ENCODE measurements around the gene IGFBP2. TPM values are rescaled to one million over a fixed set of nuclear protein-coding genes. Genes with fewer than 3 reads are reported as not detected.

Gene IGFBP2
- total and polyA plus RNA-seq, 2 donors (not counting 1 experiment from before 2014, with no cell fraction given), result not detected

DNA sequence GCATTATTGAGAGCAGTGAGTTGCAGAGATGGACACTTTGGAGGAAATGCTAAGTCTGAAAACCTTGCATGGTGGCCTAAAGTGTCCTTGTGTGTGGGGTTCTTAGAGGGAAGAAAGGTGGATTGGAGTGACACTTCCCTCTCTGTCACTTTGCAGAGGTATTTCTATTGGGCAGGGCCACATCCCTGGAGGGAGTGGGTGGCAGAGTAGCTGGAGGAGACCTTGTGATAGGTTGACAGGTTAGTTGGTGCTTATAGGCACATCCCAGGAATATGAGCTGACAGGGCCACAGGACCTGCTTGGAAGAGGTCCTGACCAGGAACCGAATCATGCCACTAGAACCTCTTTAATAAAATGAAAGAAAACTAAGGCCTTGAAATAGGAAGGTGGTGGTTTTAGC, 63.1 kb downstream of the IGFBP2 start:
- TF ChIP-seq, protein P1, sequence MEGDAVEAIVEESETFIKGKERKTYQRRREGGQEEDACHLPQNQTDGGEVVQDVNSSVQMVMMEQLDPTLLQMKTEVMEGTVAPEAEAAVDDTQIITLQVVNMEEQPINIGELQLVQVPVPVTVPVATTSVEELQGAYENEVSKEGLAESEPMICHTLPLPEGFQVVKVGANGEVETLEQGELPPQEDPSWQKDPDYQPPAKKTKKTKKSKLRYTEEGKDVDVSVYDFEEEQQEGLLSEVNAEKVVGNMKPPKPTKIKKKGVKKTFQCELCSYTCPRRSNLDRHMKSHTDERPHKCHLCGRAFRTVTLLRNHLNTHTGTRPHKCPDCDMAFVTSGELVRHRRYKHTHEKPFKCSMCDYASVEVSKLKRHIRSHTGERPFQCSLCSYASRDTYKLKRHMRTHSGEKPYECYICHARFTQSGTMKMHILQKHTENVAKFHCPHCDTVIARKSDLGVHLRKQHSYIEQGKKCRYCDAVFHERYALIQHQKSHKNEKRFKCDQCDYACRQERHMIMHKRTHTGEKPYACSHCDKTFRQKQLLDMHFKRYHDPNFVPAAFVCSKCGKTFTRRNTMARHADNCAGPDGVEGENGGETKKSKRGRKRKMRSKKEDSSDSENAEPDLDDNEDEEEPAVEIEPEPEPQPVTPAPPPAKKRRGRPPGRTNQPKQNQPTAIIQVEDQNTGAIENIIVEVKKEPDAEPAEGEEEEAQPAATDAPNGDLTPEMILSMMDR (IDR thresholded peaks at IDR 0.05), result no peak
- TF ChIP-seq EZH2 (IDR thresholded peaks at IDR 0.05; ENCODE audit: borderline replicate concordance, insufficient read depth, low read depth, low read length, poor library complexity, severe bottlenecking), result no peak
- no CpG with 5 or more reads among the region's 1 CpG for WGBS (ENCODE audit: insufficient coverage)
- POLR2A ChIA-PET, result no interaction called here
- intact Hi-C loops (cut with micrococcal nuclease), result no loop called here
- H4K20me1 ChIP-seq (ENCODE audit: control insufficient read depth, insufficient read depth, low read length, poor library complexity, severe bottlenecking), result no peaks in the 10 kb centered on the region
- H3K4me2 ChIP-seq (replicated peaks; ENCODE audit: low read depth, low read length, poor library complexity, severe bottlenecking), result no peak overlapping the region
- peaks cover 0 to 64% (median 28%) of the 10 kb centered on the region in 4 experiments for H3K27me3 ChIP-seq (replicated peaks in 1 of 4; ENCODE audit: control extremely low read depth in 1 of 4, control insufficient read depth in 3 of 4, insufficient read depth in 4 of 4, low read length in 3 of 4)
- H3K36me3 ChIP-seq (replicated peaks in 1 of 2; ENCODE audit: control extremely low read depth in 1 of 2, control insufficient read depth in 1 of 2, extremely low read depth in 1 of 2, insufficient read depth in 2 of 2, low read length in 1 of 2), result no peaks in the 10 kb centered on the region
- H3K27ac ChIP-seq (ENCODE audit: low read length in 2 of 2), result no peak overlapping the region
- peaks cover 25 to 27% of the 10 kb centered on the region in 2 donors for H3K4me1 ChIP-seq (ENCODE audit: control insufficient read depth in 2 of 2, insufficient read depth in 2 of 2, low read length in 2 of 2)
- H2AFZ ChIP-seq (ENCODE audit: insufficient read depth, low read depth, low read length, poor library complexity, severe bottlenecking), result no peak overlapping the region
- Mint-ChIP-seq H3K4me1 (peaks cover 21% of the 10 kb centered on the region), H3K27ac (no peak overlapping the region), H3K4me3 (no peak overlapping the region), H3K9me3 (ENCODE audit: insufficient read depth) (no peaks in the 10 kb centered on the region), H3K27me3 (peaks cover 38% of the 10 kb centered on the region)
- no peak overlapping the region for H3K4me3 ChIP-seq (ENCODE audit: control extremely low read depth in 1 of 5, extremely low read depth in 1 of 5, insufficient read depth in 1 of 5, low read depth in 2 of 5, low read length in 4 of 5)
- CTCF ChIA-PET, result interaction anchor here (1.1 kb wide), 1 partner anchor 1017 kb away, joined by 3 read pairs; no protein-coding TSS in a partner anchor
- ATAC-seq (ENCODE audit: low read depth) (no peak), DNase-seq (no peak)
- no peaks in the 10 kb centered on the region for H3K79me2 ChIP-seq (ENCODE audit: control insufficient read depth, insufficient read depth, low read length)
- H3K9me3 ChIP-seq (ENCODE audit: control extremely low read depth in 1 of 3, control insufficient read depth in 2 of 3, insufficient read depth in 1 of 3, low read length in 2 of 3), result peaks cover 0 to 7% (median 0%) of the 10 kb centered on the region in 3 donors
- H3K9ac ChIP-seq (ENCODE audit: low read length), result no peak overlapping the region

DNA sequence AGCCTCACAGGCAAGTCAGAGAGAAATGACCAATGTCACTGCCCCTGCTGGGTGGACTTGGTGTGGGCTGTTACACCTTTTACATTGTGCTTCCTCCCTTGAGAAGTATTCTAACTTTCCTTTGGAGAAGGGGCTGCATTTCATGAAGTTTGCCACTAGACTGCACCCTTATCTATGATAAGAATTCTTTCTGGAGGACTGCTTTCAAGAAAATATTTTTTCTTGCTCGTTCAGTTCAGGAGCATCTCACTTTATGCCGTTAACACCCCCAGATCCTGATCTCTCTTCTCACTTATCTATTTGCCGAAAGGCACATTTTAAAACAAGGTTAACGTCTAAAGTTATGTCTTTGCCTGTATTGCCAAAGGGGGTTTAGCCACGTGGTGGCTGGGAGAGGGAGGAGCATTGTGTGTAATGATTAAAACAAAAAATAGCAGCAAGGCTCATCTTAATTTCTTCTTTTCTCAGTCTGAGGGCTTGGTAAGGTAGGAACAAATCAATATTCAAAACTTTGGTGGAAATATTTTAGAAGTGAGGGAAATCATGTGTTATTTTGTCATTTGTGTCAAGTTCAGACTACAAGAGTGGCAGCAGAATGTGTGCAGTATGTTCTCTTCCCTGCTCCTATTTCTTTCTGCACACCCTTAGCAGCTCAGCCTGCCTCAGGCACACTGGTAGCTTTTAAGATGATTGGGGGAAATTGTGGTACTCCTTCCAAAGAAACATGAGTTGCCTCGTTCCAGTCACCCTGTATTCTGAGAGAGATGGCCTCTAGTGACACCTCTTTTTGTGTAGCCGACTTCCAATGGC, 63.7 kb downstream of the IGFBP2 start:
- Histone ChIP-seq H3K4me1 (ENCODE audit: control insufficient read depth in 2 of 2, insufficient read depth in 2 of 2, low read length in 2 of 2) (peaks cover 23 to 25% of the 10 kb centered on the region in 2 donors), H3K36me3 (replicated peaks in 1 of 2; ENCODE audit: control extremely low read depth in 1 of 2, control insufficient read depth in 1 of 2, extremely low read depth in 1 of 2, insufficient read depth in 2 of 2, low read length in 1 of 2) (no peaks in the 10 kb centered on the region), H3K27ac (ENCODE audit: low read length in 2 of 2) (no peak overlapping the region), H3K4me2 (replicated peaks; ENCODE audit: low read depth, low read length, poor library complexity, severe bottlenecking) (no peak overlapping the region), H3K9me3 (ENCODE audit: control extremely low read depth in 1 of 3, control insufficient read depth in 2 of 3, insufficient read depth in 1 of 3, low read length in 2 of 3) (peaks cover 0 to 7% (median 0%) of the 10 kb centered on the region in 3 donors), H3K79me2 (ENCODE audit: control insufficient read depth, insufficient read depth, low read length) (no peaks in the 10 kb centered on the region), H3K9ac (ENCODE audit: low read length) (no peak overlapping the region), H3K4me3 (ENCODE audit: control extremely low read depth in 1 of 5, extremely low read depth in 1 of 5, insufficient read depth in 1 of 5, low read depth in 2 of 5, low read length in 4 of 5) (no peak overlapping the region), H4K20me1 (ENCODE audit: control insufficient read depth, insufficient read depth, low read length, poor library complexity, severe bottlenecking) (no peaks in the 10 kb centered on the region), H3K27me3 (replicated peaks in 1 of 4; ENCODE audit: control extremely low read depth in 1 of 4, control insufficient read depth in 3 of 4, insufficient read depth in 4 of 4, low read length in 3 of 4) (peaks cover 0 to 58% (median 26%) of the 10 kb centered on the region in 4 experiments), H2AFZ (ENCODE audit: insufficient read depth, low read depth, low read length, poor library complexity, severe bottlenecking) (no peak overlapping the region)
- Mint-ChIP-seq H3K4me3 (no peak overlapping the region), H3K9me3 (ENCODE audit: insufficient read depth) (no peaks in the 10 kb centered on the region), H3K27me3 (peaks cover 38% of the 10 kb centered on the region), H3K27ac (no peak overlapping the region), H3K4me1 (peaks cover 17% of the 10 kb centered on the region)
- DNase-seq (no peak), ATAC-seq (ENCODE audit: low read depth) (no peak)
- WGBS (ENCODE audit: insufficient coverage), result 70% methylated on average over 2 of the region's 7 CpGs
- ChIA-PET CTCF (interaction anchor here (1.1 kb wide), 1 partner anchor 1016 kb away, joined by 3 read pairs; no protein-coding TSS in a partner anchor), POLR2A (no interaction called here)
- intact Hi-C loops (cut with micrococcal nuclease), result no loop called here
- no peak for TF ChIP-seq EZH2 (IDR thresholded peaks at IDR 0.05; ENCODE audit: borderline replicate concordance, insufficient read depth, low read depth, low read length, poor library complexity, severe bottlenecking)
- TF ChIP-seq, protein P1 (IDR thresholded peaks at IDR 0.05), result no peak
